OCI-LY3 (cell line): ENCODE results near the gene RTCA.

Experiments used
- EZH2phosphoT487 ChIP-seq: fragments of 200-600 bp; shearing (Covaris generic); IDR thresholded peaks from 2 replicates; pipeline ENCODE4 v1.6.1; 2018; ENCODE audit warnings: antibody characterized with exemption, mixed run types, low read depth
- TF ChIP-seq, protein P1 (sequence below): fragments of 200-600, 300-600 bp; sonication (generic); IDR thresholded peaks from 2 replicates; pipeline ENCODE4 v1.5.1; 2014; ENCODE audit warnings: antibody characterized with exemption, low read length, low read depth

DNA sequence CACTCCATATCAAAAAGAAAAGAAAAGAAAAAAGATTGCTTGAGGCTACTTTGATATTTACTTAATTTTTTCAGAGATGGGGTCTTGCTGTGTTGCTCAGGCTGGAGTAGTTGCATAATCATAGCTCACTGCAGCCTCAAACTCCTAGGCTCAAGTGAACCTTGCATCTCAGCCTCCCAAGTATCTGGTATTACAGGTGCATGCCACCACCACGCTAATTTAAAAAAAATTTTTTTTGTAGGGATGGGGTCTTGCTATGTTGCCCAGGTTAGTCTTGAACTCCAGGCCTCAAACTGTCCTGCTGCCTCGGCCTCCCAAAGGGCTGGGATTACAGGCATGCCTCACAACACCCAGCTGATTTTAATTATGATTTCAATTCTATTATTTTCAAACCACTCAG lies 38.2 kb downstream of the RTCA start:
- TF ChIP-seq, protein P1, sequence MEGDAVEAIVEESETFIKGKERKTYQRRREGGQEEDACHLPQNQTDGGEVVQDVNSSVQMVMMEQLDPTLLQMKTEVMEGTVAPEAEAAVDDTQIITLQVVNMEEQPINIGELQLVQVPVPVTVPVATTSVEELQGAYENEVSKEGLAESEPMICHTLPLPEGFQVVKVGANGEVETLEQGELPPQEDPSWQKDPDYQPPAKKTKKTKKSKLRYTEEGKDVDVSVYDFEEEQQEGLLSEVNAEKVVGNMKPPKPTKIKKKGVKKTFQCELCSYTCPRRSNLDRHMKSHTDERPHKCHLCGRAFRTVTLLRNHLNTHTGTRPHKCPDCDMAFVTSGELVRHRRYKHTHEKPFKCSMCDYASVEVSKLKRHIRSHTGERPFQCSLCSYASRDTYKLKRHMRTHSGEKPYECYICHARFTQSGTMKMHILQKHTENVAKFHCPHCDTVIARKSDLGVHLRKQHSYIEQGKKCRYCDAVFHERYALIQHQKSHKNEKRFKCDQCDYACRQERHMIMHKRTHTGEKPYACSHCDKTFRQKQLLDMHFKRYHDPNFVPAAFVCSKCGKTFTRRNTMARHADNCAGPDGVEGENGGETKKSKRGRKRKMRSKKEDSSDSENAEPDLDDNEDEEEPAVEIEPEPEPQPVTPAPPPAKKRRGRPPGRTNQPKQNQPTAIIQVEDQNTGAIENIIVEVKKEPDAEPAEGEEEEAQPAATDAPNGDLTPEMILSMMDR = no peak
- TF ChIP-seq EZH2phosphoT487 = no peak
